IPS-15b (cell line): ENCODE data around the gene KRTAP10-1.
"Not testable (repeated sequence)": the region's sequence is repeated elsewhere in the genome, so short reads cannot be mapped to it uniquely, and the experiment has no call there.

Source experiments
- H3K27me3 ChIP-seq: one replicate; pipeline ENCODE4 v1.6.1; 2013; ENCODE audit warnings: low read length; ENCODE audit not compliant: control insufficient read depth, insufficient read depth
- H3K36me3 ChIP-seq: one replicate; pipeline ENCODE4 v1.6.1; 2013; ENCODE audit warnings: low read length; ENCODE audit not compliant: control insufficient read depth, insufficient read depth
- H3K4me1 ChIP-seq: one replicate; pipeline ENCODE4 v1.6.1; 2013; ENCODE audit warnings: mild to moderate bottlenecking, low read length; ENCODE audit not compliant: control insufficient read depth, insufficient read depth
- H3K4me3 ChIP-seq: one replicate; pipeline ENCODE4 v1.5.1; 2013; ENCODE audit warnings: low read depth, low read length
- H3K9ac ChIP-seq: one replicate; pipeline ENCODE4 v1.6.1; 2013; ENCODE audit warnings: low read depth, mild to moderate bottlenecking, low read length
- H3K9me3 ChIP-seq: one replicate; pipeline ENCODE4 v1.6.1; 2013; ENCODE audit warnings: mild to moderate bottlenecking, low read length; ENCODE audit not compliant: control insufficient read depth, insufficient read depth

KRTAP10-1 gene

GRCh38 chr21:44508426-44508710, 31.6 kb downstream of the KRTAP10-1 start:
- Histone ChIP-seq H3K9me3 (no peaks in the 10 kb centered on the region), H3K27me3 (no peaks in the 10 kb centered on the region), H3K4me1 (peaks cover 2% of the 10 kb centered on the region), H3K36me3 (peaks cover 4% of the 10 kb centered on the region), H3K4me3 (no peak overlapping the region), H3K9ac (no peak overlapping the region)

- H3K4me3 ChIP-seq = no peak overlapping the region
- H3K27me3 ChIP-seq = no peaks in the 10 kb centered on the region
- peaks cover 4% of the 10 kb centered on the region for H3K36me3 ChIP-seq
- peaks cover 2% of the 10 kb centered on the region for H3K4me1 ChIP-seq
- H3K9me3 ChIP-seq = no peaks in the 10 kb centered on the region
- no peak overlapping the region for H3K9ac ChIP-seq
Measured at GRCh38 chr21:44507673-44508425, 32.1 kb downstream of the KRTAP10-1 start.

DNA sequence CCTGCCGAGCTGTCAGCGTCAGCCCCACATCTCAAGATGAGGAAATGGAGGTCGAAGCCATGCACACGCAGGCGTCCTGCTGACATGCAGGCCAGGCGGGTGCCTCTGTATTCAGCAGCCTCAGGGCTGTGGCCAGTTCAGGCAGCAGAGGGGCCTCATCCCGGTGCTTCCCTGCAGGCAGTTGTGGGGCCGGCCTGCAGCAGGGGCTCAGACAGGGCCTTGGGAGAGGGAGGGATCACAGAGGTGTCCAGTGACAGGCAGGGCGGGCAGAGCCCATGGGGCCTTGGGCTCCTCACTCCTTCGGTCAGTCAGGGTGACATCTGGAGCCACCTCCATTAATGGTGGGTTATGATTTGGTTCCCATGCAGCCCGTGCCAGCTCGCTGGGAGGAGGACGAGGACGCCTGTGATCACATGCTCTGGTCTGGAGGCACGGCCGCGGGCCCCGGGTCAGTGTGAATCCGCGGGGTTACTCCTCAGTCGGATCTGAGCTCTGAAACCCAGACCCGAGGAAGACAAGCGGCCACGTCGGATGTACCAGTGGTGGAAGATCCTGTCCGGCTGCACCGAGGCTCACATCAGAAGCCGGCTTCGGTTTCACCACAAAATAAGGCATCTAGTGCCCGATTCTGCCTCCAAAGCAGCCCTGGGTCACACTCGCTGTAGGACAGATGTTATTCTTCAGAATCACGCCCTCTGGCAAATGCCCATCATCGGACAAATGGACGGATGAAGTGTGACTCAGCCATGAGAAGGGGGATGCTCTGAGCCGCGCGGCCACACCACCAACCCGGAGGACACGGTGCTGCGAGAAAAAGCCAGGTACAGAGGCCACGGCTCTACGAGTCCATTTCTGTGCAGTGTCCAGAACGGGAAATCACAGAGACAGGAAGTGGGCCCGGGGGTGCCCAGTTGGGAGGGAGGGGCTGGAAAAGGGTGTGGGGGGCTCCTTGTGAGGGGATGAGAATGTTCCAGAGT, 33.4 kb downstream of the KRTAP10-1 start:
- H3K4me1 ChIP-seq = peaks cover 2% of the 10 kb centered on the region
- no peaks in the 10 kb centered on the region for H3K27me3 ChIP-seq
- no peak overlapping the region for H3K9ac ChIP-seq
- peaks cover 4% of the 10 kb centered on the region for H3K36me3 ChIP-seq
- H3K4me3 ChIP-seq = no peak overlapping the region
- H3K9me3 ChIP-seq = no peaks in the 10 kb centered on the region

DNA sequence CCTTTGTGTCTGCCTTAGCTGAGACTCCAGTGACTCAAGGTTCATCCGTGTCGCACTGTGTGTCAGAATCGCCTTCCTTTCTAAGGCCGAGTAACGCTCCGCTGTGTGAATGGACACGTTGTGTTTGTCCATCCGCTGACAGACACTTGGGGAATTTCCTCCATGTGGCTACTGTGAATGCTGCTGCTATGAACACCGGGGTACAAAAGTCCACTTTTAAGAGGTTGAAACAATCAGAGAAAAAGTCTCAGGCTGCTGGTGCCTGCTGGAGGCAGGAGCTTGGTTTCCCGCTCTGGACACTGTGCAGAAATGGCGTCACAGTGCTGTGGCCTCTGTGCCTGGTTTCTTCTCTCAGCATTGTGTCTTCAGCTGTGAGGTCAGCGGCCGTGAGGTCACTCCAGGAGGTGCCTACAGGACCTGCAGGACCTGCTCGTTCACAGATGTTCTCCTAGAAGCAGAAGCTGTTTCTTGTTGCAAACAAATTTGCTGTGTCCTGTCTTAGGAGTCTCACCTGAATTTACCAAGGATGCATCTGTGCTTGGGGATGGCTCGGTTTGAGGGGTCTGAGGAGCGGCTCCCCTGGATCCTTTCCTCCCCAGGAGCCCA, 34.2 kb downstream of the KRTAP10-1 start:
- Histone ChIP-seq H3K9ac (no peak overlapping the region), H3K4me3 (no peak overlapping the region), H3K36me3 (no peaks in the 10 kb centered on the region), H3K4me1 (no peaks in the 10 kb centered on the region), H3K27me3 (no peaks in the 10 kb centered on the region), H3K9me3 (no peaks in the 10 kb centered on the region)

GRCh38 chr21:44503901-44504399, 36.0 kb downstream of the KRTAP10-1 start:
- H3K4me3 ChIP-seq = no peak overlapping the region
- H3K9ac ChIP-seq = no peak overlapping the region
- H3K4me1 ChIP-seq = no peaks in the 10 kb centered on the region

DNA sequence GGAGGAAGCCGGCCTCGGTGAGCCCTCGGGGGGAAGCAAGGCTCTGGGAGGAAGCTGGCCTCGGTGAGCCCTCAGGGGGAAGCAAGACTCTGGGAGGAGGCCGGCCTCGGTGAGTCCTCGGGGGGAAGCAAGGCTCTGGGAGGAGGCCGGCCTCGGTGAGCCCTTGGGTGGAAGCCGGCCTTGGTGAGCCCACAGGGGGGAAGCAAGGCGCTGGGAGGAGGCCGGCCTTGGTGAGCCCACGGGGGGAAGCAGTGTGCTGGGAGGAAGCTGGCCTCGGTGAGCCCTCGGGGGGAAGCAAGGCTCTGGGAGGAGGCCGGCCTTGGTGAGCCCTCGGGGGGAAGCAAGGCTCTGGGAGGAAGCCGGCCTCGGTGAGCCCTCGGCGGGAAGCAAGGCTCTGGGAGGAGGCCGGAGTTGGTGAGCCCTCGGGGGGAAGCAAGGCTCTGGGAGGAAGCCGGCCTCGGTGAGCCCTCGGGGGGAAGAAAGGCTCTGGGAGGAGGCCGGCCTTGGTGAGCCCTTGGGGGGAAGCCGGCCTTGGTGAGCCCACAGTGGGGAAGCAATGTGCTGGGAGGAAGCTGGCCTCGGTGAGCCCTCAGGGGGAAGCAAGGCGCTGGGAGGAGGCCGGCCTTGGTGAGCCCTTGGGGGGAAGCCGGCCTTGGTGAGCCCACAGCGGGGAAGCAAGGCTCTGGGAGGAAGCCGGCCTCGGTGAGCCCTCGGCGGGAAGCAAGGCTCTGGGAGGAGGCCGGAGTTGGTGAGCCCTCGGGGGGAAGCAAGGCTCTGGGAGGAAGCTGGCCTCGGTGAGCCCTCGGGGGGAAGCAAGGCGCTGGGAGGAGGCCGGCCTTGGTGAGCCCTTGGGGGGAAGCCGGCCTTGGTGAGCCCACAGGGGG, 36.7 kb downstream of the KRTAP10-1 start:
- H3K9me3 ChIP-seq, H3K36me3 ChIP-seq, H3K4me1 ChIP-seq, H3K4me3 ChIP-seq, H3K27me3 ChIP-seq, H3K9ac ChIP-seq: not testable (repeated sequence)

More at GRCh38 chr21:44503901-44504399, 36.0 kb downstream of the KRTAP10-1 start:
- H3K9me3 ChIP-seq = no peaks in the 10 kb centered on the region
- no peaks in the 10 kb centered on the region for H3K27me3 ChIP-seq
- no peaks in the 10 kb centered on the region for H3K36me3 ChIP-seq

- H3K36me3 ChIP-seq = no peaks in the 10 kb centered on the region
- H3K27me3 ChIP-seq = no peaks in the 10 kb centered on the region
- no peak overlapping the region for H3K4me3 ChIP-seq
- H3K9me3 ChIP-seq = no peaks in the 10 kb centered on the region
- peaks cover 3% of the 10 kb centered on the region for H3K4me1 ChIP-seq
- no peak overlapping the region for H3K9ac ChIP-seq
Measured at GRCh38 chr21:44502171-44502958, 37.6 kb downstream of the KRTAP10-1 start.

GRCh38 chr21:44500111-44500510, 39.9 kb downstream of the KRTAP10-1 start:
- Histone ChIP-seq H3K4me3 (no peak overlapping the region), H3K4me1 (peaks cover 3% of the 10 kb centered on the region), H3K9ac (no peak overlapping the region), H3K9me3 (no peaks in the 10 kb centered on the region), H3K36me3 (no peaks in the 10 kb centered on the region), H3K27me3 (no peaks in the 10 kb centered on the region)

GRCh38 chr21:44499631-44500030, 40.4 kb downstream of the KRTAP10-1 start:
- no peaks in the 10 kb centered on the region for H3K27me3 ChIP-seq
- no peaks in the 10 kb centered on the region for H3K9me3 ChIP-seq
- no peaks in the 10 kb centered on the region for H3K36me3 ChIP-seq
- no peak overlapping the region for H3K4me3 ChIP-seq
- H3K4me1 ChIP-seq = peaks cover 3% of the 10 kb centered on the region
- no peak overlapping the region for H3K9ac ChIP-seq

DNA sequence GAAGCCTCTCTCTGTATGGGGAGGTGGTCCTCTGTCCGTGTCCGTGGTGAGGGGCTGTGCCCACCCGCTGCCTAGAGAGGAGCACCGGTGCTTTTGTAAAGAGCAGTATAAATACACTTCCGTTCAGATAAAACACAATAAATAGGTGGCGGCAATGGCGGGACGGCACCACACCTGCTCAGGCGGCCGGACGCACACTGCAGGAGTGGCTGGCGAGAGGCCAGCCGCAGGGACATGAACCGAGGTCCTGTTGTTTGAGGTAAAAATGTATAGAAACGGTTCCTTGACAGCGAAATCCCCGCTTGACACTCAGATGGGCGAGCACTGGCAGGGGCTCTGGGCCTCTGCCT, 40.8 kb downstream of the KRTAP10-1 start:
- H3K27me3 ChIP-seq = no peaks in the 10 kb centered on the region
- H3K9me3 ChIP-seq = no peaks in the 10 kb centered on the region
- H3K36me3 ChIP-seq = no peaks in the 10 kb centered on the region
- H3K9ac ChIP-seq = no peak overlapping the region
- peaks cover 3% of the 10 kb centered on the region for H3K4me1 ChIP-seq
- no peak overlapping the region for H3K4me3 ChIP-seq
